A549 (cell line): ENCODE results near the gene KCTD11.

Experiments
- CHD2 ChIP-seq: fragments of 150-350 bp; IDR thresholded peaks from 2 replicates; pipeline ENCODE4 v1.6.1; 2014; ENCODE audit warnings: low read length; ENCODE audit not compliant: partially characterized antibody
- CTCF ChIP-seq: fragments of >200 bp; sonication (Bioruptor Twin); formaldehyde crosslinking; IDR thresholded peaks from 3 replicates; pipeline ENCODE4 v1.5.1; 2016
- ELK1 ChIP-seq: fragments of 150-350 bp; IDR thresholded peaks from 2 replicates; pipeline ENCODE4 v1.6.1; 2014; ENCODE audit warnings: low read depth, mild to moderate bottlenecking, low read length
- HEYL ChIP-seq: fragments of 250-450 bp; sonication (Bioruptor Pico); IDR thresholded peaks from 2 replicates; pipeline ENCODE4 v1.8.0; 2021; ENCODE audit warnings: mild to moderate bottlenecking, moderate library complexity
- NR3C1 ChIP-seq: fragments of >200 bp; sonication (Bioruptor Twin); formaldehyde crosslinking; IDR thresholded peaks from 3 replicates; pipeline ENCODE4 v1.6.1; 2017
- PHF8 ChIP-seq: fragments of 200-600 bp; sonication (generic); IDR thresholded peaks from 2 replicates; pipeline ENCODE4 v1.6.1; 2016; ENCODE audit warnings: low read depth, mild to moderate bottlenecking, antibody characterized with exemption, moderate library complexity, borderline replicate concordance
- POLR2A ChIP-seq: IDR thresholded peaks from 2 replicates; pipeline ENCODE4 v1.6.1; 2012; ENCODE audit warnings: mild to moderate bottlenecking, low read length
- RCOR1 ChIP-seq: fragments of 150-350 bp; IDR thresholded peaks from 2 replicates; pipeline ENCODE4 v1.6.1; 2014; ENCODE audit warnings: antibody characterized with exemption, low read length, low read depth
- TF ChIP-seq, protein P1 (sequence below): fragments of 200-600 bp; sonication (generic); IDR thresholded peaks from 2 replicates; pipeline ENCODE4 v1.6.1; 2016; ENCODE audit warnings: antibody characterized with exemption, mild to moderate bottlenecking, moderate library complexity
- TF ChIP-seq, protein P2 (sequence below): fragments of 450-650 bp; IDR thresholded peaks from 2 replicates; pipeline ENCODE4 v1.6.1; 2014; ENCODE audit warnings: antibody characterized with exemption
- TF ChIP-seq, protein P3 (sequence below): IDR thresholded peaks from 2 replicates; pipeline ENCODE4 v1.6.1; 2012

GRCh38 chr17:7306911-7307685 lies 44.9 kb upstream of the KCTD11 start, which contains the start of gene EIF5A:
- no peak for TF ChIP-seq PHF8
- TF ChIP-seq CTCF = no peak
- TF ChIP-seq, protein P1, sequence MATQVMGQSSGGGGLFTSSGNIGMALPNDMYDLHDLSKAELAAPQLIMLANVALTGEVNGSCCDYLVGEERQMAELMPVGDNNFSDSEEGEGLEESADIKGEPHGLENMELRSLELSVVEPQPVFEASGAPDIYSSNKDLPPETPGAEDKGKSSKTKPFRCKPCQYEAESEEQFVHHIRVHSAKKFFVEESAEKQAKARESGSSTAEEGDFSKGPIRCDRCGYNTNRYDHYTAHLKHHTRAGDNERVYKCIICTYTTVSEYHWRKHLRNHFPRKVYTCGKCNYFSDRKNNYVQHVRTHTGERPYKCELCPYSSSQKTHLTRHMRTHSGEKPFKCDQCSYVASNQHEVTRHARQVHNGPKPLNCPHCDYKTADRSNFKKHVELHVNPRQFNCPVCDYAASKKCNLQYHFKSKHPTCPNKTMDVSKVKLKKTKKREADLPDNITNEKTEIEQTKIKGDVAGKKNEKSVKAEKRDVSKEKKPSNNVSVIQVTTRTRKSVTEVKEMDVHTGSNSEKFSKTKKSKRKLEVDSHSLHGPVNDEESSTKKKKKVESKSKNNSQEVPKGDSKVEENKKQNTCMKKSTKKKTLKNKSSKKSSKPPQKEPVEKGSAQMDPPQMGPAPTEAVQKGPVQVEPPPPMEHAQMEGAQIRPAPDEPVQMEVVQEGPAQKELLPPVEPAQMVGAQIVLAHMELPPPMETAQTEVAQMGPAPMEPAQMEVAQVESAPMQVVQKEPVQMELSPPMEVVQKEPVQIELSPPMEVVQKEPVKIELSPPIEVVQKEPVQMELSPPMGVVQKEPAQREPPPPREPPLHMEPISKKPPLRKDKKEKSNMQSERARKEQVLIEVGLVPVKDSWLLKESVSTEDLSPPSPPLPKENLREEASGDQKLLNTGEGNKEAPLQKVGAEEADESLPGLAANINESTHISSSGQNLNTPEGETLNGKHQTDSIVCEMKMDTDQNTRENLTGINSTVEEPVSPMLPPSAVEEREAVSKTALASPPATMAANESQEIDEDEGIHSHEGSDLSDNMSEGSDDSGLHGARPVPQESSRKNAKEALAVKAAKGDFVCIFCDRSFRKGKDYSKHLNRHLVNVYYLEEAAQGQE = no peak
- no peak for TF ChIP-seq CHD2
- peak; percentile 71 for TF ChIP-seq POLR2A
- TF ChIP-seq RCOR1 = no peak
- TF ChIP-seq, protein P2, sequence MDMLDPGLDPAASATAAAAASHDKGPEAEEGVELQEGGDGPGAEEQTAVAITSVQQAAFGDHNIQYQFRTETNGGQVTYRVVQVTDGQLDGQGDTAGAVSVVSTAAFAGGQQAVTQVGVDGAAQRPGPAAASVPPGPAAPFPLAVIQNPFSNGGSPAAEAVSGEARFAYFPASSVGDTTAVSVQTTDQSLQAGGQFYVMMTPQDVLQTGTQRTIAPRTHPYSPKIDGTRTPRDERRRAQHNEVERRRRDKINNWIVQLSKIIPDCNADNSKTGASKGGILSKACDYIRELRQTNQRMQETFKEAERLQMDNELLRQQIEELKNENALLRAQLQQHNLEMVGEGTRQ = no peak
- no peak for TF ChIP-seq ELK1
- TF ChIP-seq, protein P3, sequence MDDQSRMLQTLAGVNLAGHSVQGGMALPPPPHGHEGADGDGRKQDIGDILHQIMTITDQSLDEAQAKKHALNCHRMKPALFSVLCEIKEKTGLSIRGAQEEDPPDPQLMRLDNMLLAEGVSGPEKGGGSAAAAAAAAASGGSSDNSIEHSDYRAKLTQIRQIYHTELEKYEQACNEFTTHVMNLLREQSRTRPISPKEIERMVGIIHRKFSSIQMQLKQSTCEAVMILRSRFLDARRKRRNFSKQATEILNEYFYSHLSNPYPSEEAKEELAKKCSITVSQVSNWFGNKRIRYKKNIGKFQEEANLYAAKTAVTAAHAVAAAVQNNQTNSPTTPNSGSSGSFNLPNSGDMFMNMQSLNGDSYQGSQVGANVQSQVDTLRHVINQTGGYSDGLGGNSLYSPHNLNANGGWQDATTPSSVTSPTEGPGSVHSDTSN = no peak; the same call in 1 of the 2 replicates
- no peak for TF ChIP-seq HEYL (CRISPR knock-in tag)
- TF ChIP-seq NR3C1 = no peak
